ENCODE measurements around the gene DNASE2. TPM values are rescaled to one million over a fixed set of nuclear protein-coding genes. Genes with fewer than 3 reads are reported as not detected.
A peak's percentile ranks its signal among the peaks of the same experiment; 100 is the strongest.

The DNASE2 gene
- total RNA-seq, 2 experiments from 2014 or later: 26.1 to 27.4 TPM

DNA sequence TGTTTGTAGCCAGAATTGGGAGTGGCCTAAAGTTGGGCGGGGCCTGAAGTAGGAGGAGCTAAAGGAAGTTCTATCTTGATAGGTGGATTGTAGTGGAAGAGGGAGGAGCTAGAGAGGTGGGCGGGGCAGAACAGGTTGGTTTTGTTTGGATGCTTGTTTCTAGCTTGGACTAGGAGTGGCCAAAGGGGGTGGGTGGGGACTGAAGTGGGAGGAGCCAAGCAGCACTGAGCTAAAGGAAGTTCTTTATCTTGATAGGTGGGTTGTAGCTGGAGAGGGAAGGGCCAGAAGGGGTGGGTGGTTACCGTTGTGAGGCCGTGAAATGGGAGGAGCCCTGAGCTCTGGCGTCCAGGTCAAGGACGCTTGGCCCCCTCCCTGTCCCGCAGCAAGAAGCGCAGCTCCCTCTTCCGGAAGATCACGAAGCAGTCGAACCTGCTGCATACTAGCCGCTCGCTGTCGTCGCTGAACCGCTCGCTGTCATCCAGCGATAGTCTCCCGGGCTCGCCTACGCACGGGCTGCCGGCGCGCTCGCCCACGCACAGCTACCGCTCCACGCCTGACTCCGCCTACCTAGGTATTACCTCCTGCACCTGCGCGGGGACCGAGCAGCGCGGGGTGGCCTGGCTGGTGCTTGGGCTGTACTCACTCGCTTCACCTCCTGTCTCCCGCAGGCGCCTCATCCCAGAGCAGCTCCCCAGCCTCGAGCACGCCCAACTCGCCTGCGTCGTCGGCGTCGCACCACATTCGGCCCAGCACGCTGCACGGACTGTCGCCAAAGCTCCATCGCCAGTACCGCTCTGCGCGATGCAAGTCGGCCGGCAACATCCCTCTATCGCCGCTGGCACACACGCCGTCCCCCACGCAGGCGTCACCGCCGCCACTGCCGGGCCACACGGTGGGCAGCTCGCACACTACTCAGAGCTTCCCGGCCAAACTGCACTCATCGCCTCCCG, 8.0 kb downstream of the DNASE2 start:
- no peaks in the 10 kb centered on the region for H3K27me3 Mint-ChIP-seq (ENCODE audit: low read depth)
- H3K4me1 Mint-ChIP-seq (ENCODE audit: low read depth): peaks cover 4% of the 10 kb centered on the region
- POLR2A ChIA-PET: interaction anchor here (0.6 to 1.2 kb wide), 2 partner anchors 8 to 11 kb away, joined by 3 to 4 read pairs; no protein-coding TSS in a partner anchor
- H3K4me3 Mint-ChIP-seq: no peak overlapping the region
- peak; percentile 80 for ATAC-seq
- no peak overlapping the region for H3K27ac Mint-ChIP-seq
- CTCF ChIA-PET: interaction anchor here (0.6 to 2.4 kb wide), 8 partner anchors 9 to 129 kb away, joined by 3 to 11 read pairs (median 6); partner anchors contain the start of gene FARSA
- peak; percentile 76 for DNase-seq
- H3K36me3 Mint-ChIP-seq (ENCODE audit: low read depth): peaks cover 29% of the 10 kb centered on the region
- no peaks in the 10 kb centered on the region for H3K9me3 Mint-ChIP-seq (ENCODE audit: insufficient read depth)

DNA sequence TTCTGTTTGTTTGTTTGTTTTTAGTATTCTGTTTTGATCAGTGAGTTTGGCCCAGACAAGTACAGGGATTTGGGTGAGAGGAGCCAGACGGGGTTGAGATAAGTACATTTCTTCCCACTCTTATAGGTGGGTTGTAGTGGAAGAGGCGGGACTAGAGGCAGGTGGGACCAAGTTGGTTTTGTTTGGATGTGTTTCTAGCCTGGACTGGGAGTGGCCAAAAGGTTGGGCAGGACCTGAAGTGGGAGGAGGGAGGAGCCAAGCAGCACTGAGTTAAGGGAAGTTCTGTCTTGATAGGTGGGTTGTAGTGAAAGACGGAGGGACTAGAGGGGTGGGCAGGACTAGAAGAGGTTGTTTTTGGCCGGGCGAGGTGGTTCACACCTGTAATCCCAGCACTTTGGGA, 9.0 kb downstream of the DNASE2 start:
- Mint-ChIP-seq H3K4me1 (ENCODE audit: low read depth) (peaks cover 10% of the 10 kb centered on the region), H3K27ac (no peak overlapping the region), H3K27me3 (ENCODE audit: low read depth) (no peaks in the 10 kb centered on the region), H3K9me3 (ENCODE audit: insufficient read depth) (no peaks in the 10 kb centered on the region), H3K4me3 (no peak overlapping the region), H3K36me3 (ENCODE audit: low read depth) (peaks cover 27% of the 10 kb centered on the region)
- no peak for DNase-seq
- ChIA-PET POLR2A (interaction anchor here (0.6 kb wide), 1 partner anchor 8 kb away, joined by 3 read pairs; no protein-coding TSS in a partner anchor), CTCF (interaction anchor here (0.6 to 2.4 kb wide), 6 partner anchors 10 to 129 kb away, joined by 3 to 11 read pairs (median 6); no protein-coding TSS in a partner anchor)
- no peak for ATAC-seq

DNA sequence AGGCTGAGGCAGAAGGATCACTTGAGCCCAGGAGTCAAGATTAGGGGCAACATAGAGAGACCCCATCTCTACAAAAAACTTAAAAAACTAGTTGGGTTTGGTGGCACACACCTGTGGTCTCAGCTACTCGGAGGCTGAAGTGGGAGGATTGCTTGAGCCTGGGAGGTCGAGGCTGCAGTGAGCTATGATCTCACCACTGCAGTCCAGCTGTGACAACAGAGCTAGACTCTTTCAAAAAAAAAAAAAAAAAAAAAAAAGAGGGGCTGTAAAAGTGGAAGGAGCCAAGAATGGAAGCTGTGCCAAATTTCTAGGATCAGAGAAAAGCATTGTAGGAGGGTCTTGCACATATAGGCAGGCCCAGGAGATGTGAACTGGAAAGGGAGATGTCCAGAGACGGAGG, 9.6 kb downstream of the DNASE2 start:
- Mint-ChIP-seq H3K36me3 (ENCODE audit: low read depth) (peaks cover 27% of the 10 kb centered on the region), H3K4me3 (no peak overlapping the region), H3K27me3 (ENCODE audit: low read depth) (no peaks in the 10 kb centered on the region), H3K27ac (no peak overlapping the region), H3K9me3 (ENCODE audit: insufficient read depth) (no peaks in the 10 kb centered on the region), H3K4me1 (ENCODE audit: low read depth) (peaks cover 15% of the 10 kb centered on the region)
- DNase-seq: no peak
- ATAC-seq: no peak
- ChIA-PET CTCF (interaction anchor here (2.4 kb wide), 1 partner anchor 94 kb away, joined by 11 read pairs; no protein-coding TSS in a partner anchor), POLR2A (no interaction called here)

DNA sequence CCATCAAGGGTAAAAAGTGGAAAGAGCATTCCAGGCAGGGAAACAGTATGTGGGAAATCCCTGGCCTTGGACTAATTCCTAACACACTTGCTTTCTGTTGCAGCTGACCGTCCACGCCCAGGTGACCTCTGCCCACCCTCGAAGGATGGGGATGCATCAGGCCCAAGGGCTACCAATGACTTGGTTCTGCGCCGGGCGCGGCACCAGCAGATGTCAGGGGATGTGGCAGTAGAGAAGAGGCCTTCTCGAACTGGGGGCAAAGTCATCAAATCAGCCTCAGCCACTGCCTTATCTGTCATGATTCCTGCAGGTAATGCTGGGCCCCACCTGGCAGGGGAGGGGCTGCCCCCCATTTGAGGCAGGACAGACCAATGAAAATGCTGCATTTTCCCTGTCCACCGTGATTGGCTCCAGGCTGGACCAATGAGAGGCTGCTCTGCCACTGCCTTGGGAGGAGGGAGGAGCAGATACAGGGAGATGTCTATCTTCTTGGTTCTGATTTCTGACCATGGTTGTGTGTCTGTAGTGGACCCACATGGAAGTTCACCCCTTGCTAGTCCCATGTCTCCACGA, 12.6 kb downstream of the DNASE2 start:
- H3K9me3 Mint-ChIP-seq (ENCODE audit: insufficient read depth): no peaks in the 10 kb centered on the region
- peaks cover 15% of the 10 kb centered on the region for H3K36me3 Mint-ChIP-seq (ENCODE audit: low read depth)
- ChIA-PET CTCF (no interaction called here), POLR2A (interaction anchor here (0.6 kb wide), 1 partner anchor 29 kb away, joined by 4 read pairs; no protein-coding TSS in a partner anchor)
- no peak overlapping the region for H3K27ac Mint-ChIP-seq
- no peaks in the 10 kb centered on the region for H3K27me3 Mint-ChIP-seq (ENCODE audit: low read depth)
- ATAC-seq (no peak), DNase-seq (no peak)
- H3K4me3 Mint-ChIP-seq: no peak overlapping the region
- H3K4me1 Mint-ChIP-seq (ENCODE audit: low read depth): peaks cover 20% of the 10 kb centered on the region

DNA sequence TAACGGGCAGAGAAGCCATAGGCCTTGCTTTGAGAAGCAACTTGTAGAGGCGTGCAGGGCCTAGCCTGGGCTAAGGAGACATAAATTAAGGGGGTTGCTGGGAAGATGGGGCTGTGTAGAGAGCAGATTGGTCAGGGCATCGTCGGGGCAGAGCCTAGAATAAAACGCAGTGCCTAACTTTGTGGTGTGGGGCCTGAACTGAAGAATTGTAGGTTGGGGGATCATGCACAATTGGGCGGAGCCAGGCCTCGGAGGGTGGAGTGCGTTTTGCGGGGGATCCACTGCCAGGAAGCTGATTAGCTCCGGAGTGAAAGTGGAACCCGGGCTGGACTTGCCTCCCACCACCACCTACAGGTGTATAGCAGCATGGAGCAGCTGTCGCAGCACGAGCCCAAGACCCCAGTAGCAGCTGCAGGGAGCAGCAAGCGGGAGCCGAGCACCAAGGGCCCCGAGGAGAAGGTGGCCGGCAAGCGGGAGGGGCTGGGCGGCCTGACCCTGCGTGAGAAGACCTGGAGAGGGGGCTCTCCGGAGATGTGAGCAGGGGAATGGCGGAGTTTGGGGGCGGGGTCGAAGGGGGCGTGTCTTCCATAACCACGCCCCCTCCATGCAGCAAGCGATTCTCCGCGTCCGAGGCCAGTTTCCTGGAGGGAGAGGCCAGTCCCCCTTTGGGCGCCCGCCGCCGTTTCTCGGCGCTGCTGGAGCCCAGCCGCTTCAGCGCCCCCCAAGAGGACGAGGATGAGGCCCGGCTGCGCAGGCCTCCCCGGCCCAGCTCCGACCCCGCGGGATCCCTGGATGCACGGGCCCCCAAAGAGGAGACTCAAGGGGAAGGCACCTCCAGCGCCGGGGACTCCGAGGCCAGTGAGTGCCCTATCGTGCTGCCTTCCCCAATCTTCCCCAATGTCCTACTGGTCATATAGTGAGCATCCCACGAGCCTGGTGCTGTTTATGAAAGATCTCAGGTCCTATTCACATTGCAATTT, 13.8 kb downstream of the DNASE2 start:
- no peaks in the 10 kb centered on the region for H3K27me3 Mint-ChIP-seq (ENCODE audit: low read depth)
- H3K27ac Mint-ChIP-seq: peak overlapping the region; percentile 5
- peak overlapping the region; percentile 64 for H3K4me3 Mint-ChIP-seq
- H3K36me3 Mint-ChIP-seq (ENCODE audit: low read depth): peaks cover 6% of the 10 kb centered on the region
- CTCF ChIA-PET: interaction anchor here (1.0 kb wide), 1 partner anchor 20 kb away, joined by 4 read pairs; no protein-coding TSS in a partner anchor
- peak; percentile 80 for DNase-seq
- POLR2A ChIA-PET: no interaction called here
- peaks cover 18% of the 10 kb centered on the region for H3K4me1 Mint-ChIP-seq (ENCODE audit: low read depth)
- no peaks in the 10 kb centered on the region for H3K9me3 Mint-ChIP-seq (ENCODE audit: insufficient read depth)
- ATAC-seq: peak; percentile 81

DNA sequence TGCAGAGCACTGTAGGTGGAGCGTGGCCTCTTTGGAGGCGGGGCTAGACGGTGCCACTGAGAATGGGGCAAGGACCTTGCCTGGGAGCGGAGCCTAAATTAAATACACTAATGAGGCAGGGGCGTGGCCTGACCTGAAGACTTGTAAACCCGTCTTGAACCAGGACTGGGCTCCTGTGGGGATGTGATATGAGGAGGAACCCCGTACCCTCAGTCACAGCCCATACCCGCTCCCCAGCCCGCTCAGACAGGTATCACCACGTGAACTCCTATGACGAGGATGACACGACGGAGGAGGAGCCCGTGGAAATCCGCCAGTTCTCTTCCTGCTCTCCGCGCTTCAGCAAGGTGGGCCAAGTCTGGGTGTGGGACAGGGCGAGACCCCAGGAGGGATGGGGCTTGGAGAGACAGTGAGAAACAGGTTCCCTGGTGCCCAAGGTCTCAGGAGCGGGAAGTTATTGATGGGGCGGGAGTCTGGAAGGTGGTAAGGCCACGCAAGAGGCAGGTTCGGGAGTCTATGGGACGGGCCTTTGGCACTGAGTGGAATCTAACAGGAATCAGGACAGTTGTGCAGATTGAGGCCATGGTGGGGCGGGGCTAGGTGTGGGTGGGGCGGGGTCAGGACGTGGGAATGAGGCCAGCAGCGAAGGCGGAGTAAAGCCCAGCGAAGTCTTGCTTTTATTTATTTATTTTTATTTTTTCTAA, 14.7 kb downstream of the DNASE2 start:
- H3K9me3 Mint-ChIP-seq (ENCODE audit: insufficient read depth): no peaks in the 10 kb centered on the region
- H3K27me3 Mint-ChIP-seq (ENCODE audit: low read depth): no peaks in the 10 kb centered on the region
- ATAC-seq (no peak), DNase-seq (no peak)
- ChIA-PET CTCF (no interaction called here), POLR2A (no interaction called here)
- peaks cover 18% of the 10 kb centered on the region for H3K4me1 Mint-ChIP-seq (ENCODE audit: low read depth)
- H3K27ac Mint-ChIP-seq: no peak overlapping the region
- no peak overlapping the region for H3K4me3 Mint-ChIP-seq
- H3K36me3 Mint-ChIP-seq (ENCODE audit: low read depth): no peaks in the 10 kb centered on the region

DNA sequence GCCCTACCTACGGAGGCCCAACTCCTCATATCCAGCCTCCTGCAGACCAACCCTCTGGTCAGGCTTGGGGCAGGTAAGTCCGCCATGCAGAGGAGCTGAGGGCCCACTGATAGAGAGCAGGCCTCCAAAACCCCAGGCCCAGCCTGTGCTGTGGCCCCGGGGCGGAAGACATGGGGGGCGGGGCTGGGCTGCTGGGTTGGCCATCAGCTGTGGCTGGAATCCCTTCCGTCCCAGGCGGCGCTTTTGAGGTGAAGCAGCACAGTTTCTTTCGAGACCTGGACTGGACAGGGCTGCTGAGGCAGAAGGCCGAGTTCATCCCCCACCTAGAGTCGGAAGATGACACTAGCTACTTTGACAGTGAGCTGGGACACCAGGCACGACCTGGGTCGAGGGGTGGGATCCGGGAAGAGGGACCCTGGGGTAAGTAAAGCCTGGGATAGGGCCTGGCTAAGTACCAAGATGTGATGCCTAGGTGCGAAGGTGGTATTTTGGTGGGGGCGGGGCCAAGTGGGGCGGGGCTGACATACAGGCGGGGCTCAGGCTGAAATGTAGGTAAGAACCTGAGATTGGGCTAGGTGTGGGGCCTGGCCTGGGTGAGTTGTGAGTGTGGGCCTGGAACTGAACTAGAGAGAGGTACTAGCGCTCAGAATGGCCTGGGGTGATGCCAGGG, 15.4 kb downstream of the DNASE2 start:
- Mint-ChIP-seq H3K4me1 (ENCODE audit: low read depth) (peaks cover 18% of the 10 kb centered on the region), H3K36me3 (ENCODE audit: low read depth) (no peaks in the 10 kb centered on the region), H3K27me3 (ENCODE audit: low read depth) (no peaks in the 10 kb centered on the region), H3K9me3 (ENCODE audit: insufficient read depth) (no peaks in the 10 kb centered on the region), H3K27ac (no peak overlapping the region), H3K4me3 (no peak overlapping the region)
- POLR2A ChIA-PET: no interaction called here
- CTCF ChIA-PET: interaction anchor here (2.0 kb wide), 1 partner anchor 100 kb away, joined by 9 read pairs; no protein-coding TSS in a partner anchor
- ATAC-seq (no peak), DNase-seq (no peak)

DNA sequence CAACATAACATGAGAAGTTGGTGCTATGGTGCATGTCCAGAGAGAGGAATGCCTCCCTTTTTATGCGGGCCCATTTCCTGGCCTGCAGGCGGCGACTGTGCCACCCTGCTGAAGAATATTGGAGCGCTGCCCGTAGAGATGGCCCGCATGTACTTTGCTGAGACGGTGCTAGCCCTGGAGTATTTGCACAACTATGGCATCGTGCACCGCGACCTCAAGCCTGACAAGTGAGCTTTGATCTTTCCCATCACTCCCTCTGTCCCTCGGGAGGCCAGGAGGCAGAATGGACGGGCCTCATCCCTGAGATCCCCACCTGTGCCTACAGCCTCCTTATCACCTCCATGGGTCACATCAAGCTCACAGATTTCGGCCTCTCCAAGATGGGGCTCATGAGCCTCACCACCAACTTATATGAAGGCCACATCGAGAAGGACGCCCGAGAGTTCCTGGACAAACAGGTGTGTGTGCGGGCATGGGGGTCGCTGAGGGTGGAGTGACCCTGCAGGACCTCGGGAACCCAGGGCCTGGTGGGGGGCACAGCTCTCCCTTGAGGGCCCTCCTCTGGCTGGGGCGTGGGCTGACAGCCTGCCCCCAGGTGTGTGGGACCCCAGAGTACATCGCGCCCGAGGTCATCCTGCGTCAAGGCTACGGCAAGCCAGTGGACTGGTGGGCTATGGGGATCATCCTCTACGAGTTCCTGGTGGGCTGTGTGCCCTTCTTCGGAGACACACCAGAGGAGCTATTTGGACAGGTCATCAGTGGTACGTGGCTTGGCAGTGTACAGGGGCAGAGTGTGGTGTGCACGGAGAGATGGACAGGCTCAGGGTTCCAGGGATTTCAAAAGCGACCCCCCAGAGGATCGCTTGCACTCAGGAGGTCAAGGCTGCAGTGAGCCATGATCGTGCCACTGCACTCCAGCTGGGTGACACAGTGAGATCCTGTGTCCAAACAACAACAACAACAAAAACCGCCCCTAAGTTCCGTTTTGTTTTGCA, 16.2 kb downstream of the DNASE2 start:
- H3K4me1 Mint-ChIP-seq (ENCODE audit: low read depth): peaks cover 18% of the 10 kb centered on the region
- H3K4me3 Mint-ChIP-seq: no peak overlapping the region
- ATAC-seq (no peak), DNase-seq (no peak)
- no peak overlapping the region for H3K27ac Mint-ChIP-seq
- CTCF ChIA-PET: interaction anchor here (0.8 to 2.0 kb wide), 4 partner anchors 17 to 100 kb away, joined by 4 to 9 read pairs (median 6); no protein-coding TSS in a partner anchor
- H3K9me3 Mint-ChIP-seq (ENCODE audit: insufficient read depth): no peaks in the 10 kb centered on the region
- H3K36me3 Mint-ChIP-seq (ENCODE audit: low read depth): no peaks in the 10 kb centered on the region
- no peaks in the 10 kb centered on the region for H3K27me3 Mint-ChIP-seq (ENCODE audit: low read depth)
- POLR2A ChIA-PET: no interaction called here

DNA sequence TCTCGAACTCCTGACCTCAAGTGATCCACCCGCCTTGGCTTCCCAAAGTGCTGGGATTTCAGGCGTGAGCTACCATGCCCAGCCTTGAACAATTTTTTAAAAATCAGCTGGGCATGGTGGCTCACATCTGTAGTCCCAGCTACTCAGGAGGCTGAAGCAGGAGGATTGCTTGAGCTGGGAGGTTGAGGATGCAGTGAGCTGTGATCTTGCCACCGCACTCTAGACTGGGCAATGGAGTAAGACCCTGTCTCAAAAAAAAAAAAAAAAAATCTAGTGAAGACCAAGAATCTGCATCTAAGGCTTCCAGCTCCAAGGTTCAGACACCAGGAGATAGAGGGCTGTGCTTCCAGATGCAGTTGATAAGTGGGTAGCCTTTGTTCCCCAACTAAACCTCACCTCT, 17.1 kb downstream of the DNASE2 start:
- POLR2A ChIA-PET: no interaction called here
- Mint-ChIP-seq H3K27ac (no peak overlapping the region), H3K4me1 (ENCODE audit: low read depth) (peaks cover 18% of the 10 kb centered on the region), H3K9me3 (ENCODE audit: insufficient read depth) (no peaks in the 10 kb centered on the region), H3K4me3 (no peak overlapping the region), H3K27me3 (ENCODE audit: low read depth) (no peaks in the 10 kb centered on the region), H3K36me3 (ENCODE audit: low read depth) (no peaks in the 10 kb centered on the region)
- no peak for ATAC-seq
- CTCF ChIA-PET: interaction anchor here (0.8 to 2.0 kb wide), 6 partner anchors 16 to 107 kb away, joined by 4 to 9 read pairs (median 6); no protein-coding TSS in a partner anchor
- no peak for DNase-seq

DNA sequence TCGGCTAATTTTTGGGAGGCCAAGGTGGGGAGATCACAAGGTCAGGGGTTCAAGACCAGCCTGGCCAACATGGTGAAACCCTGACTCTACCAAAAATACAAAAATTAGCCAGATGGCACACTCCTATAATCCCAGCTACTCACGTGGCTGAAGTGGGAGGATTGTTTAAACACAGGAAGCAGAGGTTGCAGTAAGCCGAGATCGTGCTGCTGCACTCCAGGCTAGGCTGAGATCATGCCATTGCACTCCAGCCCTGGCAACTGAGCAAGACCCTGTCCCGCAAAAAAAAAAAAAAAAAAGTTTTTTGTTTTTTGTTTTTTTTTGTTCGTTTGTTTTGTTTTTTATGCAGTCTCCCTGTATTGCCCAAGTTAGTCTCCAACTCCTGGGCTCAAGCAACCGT, 21.7 kb downstream of the DNASE2 start:
- ChIA-PET CTCF (no interaction called here), POLR2A (no interaction called here)
- no peak overlapping the region for H3K4me3 Mint-ChIP-seq
- H3K27me3 Mint-ChIP-seq (ENCODE audit: low read depth): peaks cover 3% of the 10 kb centered on the region
- H3K36me3 Mint-ChIP-seq (ENCODE audit: low read depth): no peaks in the 10 kb centered on the region
- no peak for DNase-seq
- H3K4me1 Mint-ChIP-seq (ENCODE audit: low read depth): no peaks in the 10 kb centered on the region
- ATAC-seq: no peak
- no peak overlapping the region for H3K27ac Mint-ChIP-seq
- H3K9me3 Mint-ChIP-seq (ENCODE audit: insufficient read depth): no peaks in the 10 kb centered on the region

All from activated CD8-positive, alpha-beta T cell treated with anti-CD3 and anti-CD28 coated beads, Interleukin-2, amount 10 ng/mL, durations not matched to agents 7 days and 5 days (primary cell).